Type B pancreatic cell (in vitro differentiated cells): ENCODE measurements around the gene OR6J1. TPM values are rescaled to one million over a fixed set of nuclear protein-coding genes. Genes with fewer than 3 reads are reported as not detected.

Source experiments
- DNase-seq: peaks from one replicate; pipeline ENCODE4 v3.0.0; 2021; ENCODE audit warnings: mixed read lengths; ENCODE audit not compliant: unreplicated experiment; ENCODE audit errors: extremely low spot score
- H3K27ac Mint-ChIP-seq: 2 replicates; pipeline ENCODE4 v1.8.0; 2021; ENCODE audit warnings: mild to moderate bottlenecking, mixed read lengths
- H3K27me3 Mint-ChIP-seq: 2 replicates; pipeline ENCODE4 v1.8.0; 2021; ENCODE audit warnings: mixed read lengths
- H3K36me3 Mint-ChIP-seq: 2 replicates; pipeline ENCODE4 v1.8.0; 2021; ENCODE audit warnings: mixed read lengths
- H3K4me1 Mint-ChIP-seq: one replicate; pipeline ENCODE4 v1.8.0; 2021; ENCODE audit warnings: mixed read lengths; ENCODE audit not compliant: unreplicated experiment
- H3K4me3 Mint-ChIP-seq: 2 replicates; pipeline ENCODE4 v1.8.0; 2021; ENCODE audit warnings: mild to moderate bottlenecking, mixed read lengths
- H3K9me3 Mint-ChIP-seq: 2 replicates; pipeline ENCODE4 v1.8.0; 2021; ENCODE audit warnings: mixed read lengths
- total RNA-seq: library from RNA; stranded (reverse); gene quantifications from 2 replicates; pipeline ENCODE4 v1.2.1, GENCODE V29; 2021; ENCODE audit warnings: low replicate concordance
- TF ChIP-seq, protein P1 (sequence below): fragments of 200-600 bp; sonication (generic); conservative IDR thresholded peaks from 2 replicates; pipeline ENCODE4 v1.5.0; 2021; ENCODE audit warnings: antibody characterized with exemption, mild to moderate bottlenecking

Gene OR6J1
- total RNA-seq, 1 donor from 2014 or later = not detected

DNA sequence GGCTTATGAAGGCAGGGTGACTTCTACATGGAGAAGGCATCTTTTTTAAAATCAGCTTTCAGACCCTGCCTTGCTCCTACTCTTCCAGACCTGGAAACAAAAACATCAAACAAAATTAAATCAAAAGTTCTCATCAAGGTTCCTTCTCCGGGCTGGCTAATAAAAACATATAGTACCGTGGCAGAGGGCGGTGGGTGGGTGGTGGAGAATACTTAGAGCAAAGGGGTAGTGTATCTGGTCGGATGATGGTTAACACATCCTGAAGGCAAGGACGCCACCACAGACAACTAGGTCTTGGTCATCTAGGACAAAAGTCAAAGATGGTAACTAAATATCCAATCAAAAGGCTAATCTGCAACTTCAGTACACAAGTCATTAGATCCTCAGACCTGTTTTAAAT lies 56.9 kb downstream of the OR6J1 start:
- peaks cover 5% of the 10 kb centered on the region for H3K27me3 Mint-ChIP-seq
- H3K36me3 Mint-ChIP-seq = peaks cover 19% of the 10 kb centered on the region
- DNase-seq = no peak
- H3K4me3 Mint-ChIP-seq = peak overlapping the region; percentile 93
- H3K27ac Mint-ChIP-seq = peak overlapping the region; percentile 37
- peaks cover 37% of the 10 kb centered on the region for H3K4me1 Mint-ChIP-seq
- no peaks in the 10 kb centered on the region for H3K9me3 Mint-ChIP-seq
- TF ChIP-seq, protein P1, sequence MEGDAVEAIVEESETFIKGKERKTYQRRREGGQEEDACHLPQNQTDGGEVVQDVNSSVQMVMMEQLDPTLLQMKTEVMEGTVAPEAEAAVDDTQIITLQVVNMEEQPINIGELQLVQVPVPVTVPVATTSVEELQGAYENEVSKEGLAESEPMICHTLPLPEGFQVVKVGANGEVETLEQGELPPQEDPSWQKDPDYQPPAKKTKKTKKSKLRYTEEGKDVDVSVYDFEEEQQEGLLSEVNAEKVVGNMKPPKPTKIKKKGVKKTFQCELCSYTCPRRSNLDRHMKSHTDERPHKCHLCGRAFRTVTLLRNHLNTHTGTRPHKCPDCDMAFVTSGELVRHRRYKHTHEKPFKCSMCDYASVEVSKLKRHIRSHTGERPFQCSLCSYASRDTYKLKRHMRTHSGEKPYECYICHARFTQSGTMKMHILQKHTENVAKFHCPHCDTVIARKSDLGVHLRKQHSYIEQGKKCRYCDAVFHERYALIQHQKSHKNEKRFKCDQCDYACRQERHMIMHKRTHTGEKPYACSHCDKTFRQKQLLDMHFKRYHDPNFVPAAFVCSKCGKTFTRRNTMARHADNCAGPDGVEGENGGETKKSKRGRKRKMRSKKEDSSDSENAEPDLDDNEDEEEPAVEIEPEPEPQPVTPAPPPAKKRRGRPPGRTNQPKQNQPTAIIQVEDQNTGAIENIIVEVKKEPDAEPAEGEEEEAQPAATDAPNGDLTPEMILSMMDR = no peak

DNA sequence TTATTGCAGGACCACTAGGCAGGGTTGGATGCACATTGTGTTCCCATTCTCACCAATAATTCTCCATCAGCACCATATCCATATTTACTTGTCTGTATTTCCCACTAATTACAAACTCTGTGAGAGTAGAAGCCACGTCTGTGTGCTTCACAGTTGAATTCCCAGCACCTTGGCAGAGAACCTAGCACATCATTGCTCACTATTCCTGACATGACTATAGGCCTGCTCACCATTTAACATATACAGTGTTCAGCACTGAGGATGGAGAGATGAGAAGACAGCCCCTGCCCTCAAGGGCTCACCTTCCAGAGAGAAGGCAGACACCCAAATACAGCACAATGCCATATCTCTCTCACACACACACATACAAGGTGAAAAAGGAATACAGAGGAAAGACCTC lies 60.2 kb downstream of the OR6J1 start:
- Mint-ChIP-seq H3K36me3 (peaks cover 23% of the 10 kb centered on the region), H3K4me3 (no peak overlapping the region), H3K9me3 (no peaks in the 10 kb centered on the region), H3K27ac (no peak overlapping the region), H3K27me3 (no peaks in the 10 kb centered on the region), H3K4me1 (peaks cover 35% of the 10 kb centered on the region)
- TF ChIP-seq, protein P1 = no peak
- no peak for DNase-seq

Other genes starting within 250 kb of the OR6J1 start
- 191 and 228 TPM in 2 replicates for gene DAD1, start 55.1 kb downstream of the OR6J1 start, total RNA-seq
- 34.1 and 71.0 TPM in 2 replicates for gene ABHD4, start 46.1 kb downstream of the OR6J1 start, total RNA-seq
- gene OXA1L, start 122.3 kb upstream of the OR6J1 start, total RNA-seq = 137 and 160 TPM in 2 replicates
- gene SLC7A7, start 171.1 kb upstream of the OR6J1 start, total RNA-seq = 9.7 and 31.6 TPM in 2 replicates
- gene MRPL52, start 185.5 kb upstream of the OR6J1 start, total RNA-seq = 88.5 and 96.6 TPM in 2 replicates
- 115 and 137 TPM in 2 replicates for gene MMP14, start 192.2 kb upstream of the OR6J1 start, total RNA-seq
- 52.3 and 91.8 TPM in 2 replicates for gene LRP10, start 227.4 kb upstream of the OR6J1 start, total RNA-seq
- gene REM2, start 238.9 kb upstream of the OR6J1 start, total RNA-seq = 1.4 and 2.0 TPM in 2 replicates